Measurements from ENCODE around the gene EPB41L2. TPM values are rescaled to one million over a fixed set of nuclear protein-coding genes. Genes with fewer than 3 reads are reported as not detected.

Gene EPB41L2
- total RNA-seq, 4 donors from 2014 or later = 57.2 to 116 (median 85.2) TPM

DNA sequence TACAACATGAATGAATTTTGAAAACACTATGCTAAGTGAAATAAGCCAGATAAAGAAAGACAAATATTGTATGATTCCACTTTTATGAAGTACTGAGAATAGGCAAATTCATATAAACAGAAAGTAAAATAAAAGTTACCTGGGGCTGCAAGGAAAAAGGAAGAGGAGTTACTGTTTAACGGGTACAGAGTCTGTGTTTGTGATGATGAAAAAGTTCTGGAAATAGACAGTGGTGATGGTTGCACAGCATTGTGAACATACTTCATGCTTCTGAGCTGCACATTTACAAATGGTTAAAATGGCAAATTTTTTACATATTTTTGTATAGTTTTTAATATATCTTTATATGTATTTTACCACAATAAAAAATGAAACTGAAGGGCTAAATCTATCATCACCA, 29.4 kb downstream of the EPB41L2 start:
- WGBS, 2 donors (ENCODE audit: low coverage in 1 of 2) = 63 to 78% methylated on average over 1 of the region's 1 CpG
- no peaks in the 10 kb centered on the region for H3K27me3 ChIP-seq
- no peaks in the 10 kb centered on the region for H3K9me3 ChIP-seq
- ATAC-seq = no peak
- H3K4me3 ChIP-seq = no peak overlapping the region
- peaks cover 5 to 35% (median 6%) of the 10 kb centered on the region in 3 donors for H3K4me1 ChIP-seq
- H3K36me3 ChIP-seq = no peaks in the 10 kb centered on the region
- TF ChIP-seq, protein P1, sequence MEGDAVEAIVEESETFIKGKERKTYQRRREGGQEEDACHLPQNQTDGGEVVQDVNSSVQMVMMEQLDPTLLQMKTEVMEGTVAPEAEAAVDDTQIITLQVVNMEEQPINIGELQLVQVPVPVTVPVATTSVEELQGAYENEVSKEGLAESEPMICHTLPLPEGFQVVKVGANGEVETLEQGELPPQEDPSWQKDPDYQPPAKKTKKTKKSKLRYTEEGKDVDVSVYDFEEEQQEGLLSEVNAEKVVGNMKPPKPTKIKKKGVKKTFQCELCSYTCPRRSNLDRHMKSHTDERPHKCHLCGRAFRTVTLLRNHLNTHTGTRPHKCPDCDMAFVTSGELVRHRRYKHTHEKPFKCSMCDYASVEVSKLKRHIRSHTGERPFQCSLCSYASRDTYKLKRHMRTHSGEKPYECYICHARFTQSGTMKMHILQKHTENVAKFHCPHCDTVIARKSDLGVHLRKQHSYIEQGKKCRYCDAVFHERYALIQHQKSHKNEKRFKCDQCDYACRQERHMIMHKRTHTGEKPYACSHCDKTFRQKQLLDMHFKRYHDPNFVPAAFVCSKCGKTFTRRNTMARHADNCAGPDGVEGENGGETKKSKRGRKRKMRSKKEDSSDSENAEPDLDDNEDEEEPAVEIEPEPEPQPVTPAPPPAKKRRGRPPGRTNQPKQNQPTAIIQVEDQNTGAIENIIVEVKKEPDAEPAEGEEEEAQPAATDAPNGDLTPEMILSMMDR (IDR thresholded peaks at IDR 0.05) = no peak
- no peak for TF ChIP-seq POLR2A (IDR thresholded peaks at IDR 0.05)
- TF ChIP-seq POLR2AphosphoS5 (IDR thresholded peaks at IDR 0.05) = no peak
- TF ChIP-seq EP300 (IDR thresholded peaks at IDR 0.05) = no peak
- H3K27ac ChIP-seq = no peak overlapping the region

DNA sequence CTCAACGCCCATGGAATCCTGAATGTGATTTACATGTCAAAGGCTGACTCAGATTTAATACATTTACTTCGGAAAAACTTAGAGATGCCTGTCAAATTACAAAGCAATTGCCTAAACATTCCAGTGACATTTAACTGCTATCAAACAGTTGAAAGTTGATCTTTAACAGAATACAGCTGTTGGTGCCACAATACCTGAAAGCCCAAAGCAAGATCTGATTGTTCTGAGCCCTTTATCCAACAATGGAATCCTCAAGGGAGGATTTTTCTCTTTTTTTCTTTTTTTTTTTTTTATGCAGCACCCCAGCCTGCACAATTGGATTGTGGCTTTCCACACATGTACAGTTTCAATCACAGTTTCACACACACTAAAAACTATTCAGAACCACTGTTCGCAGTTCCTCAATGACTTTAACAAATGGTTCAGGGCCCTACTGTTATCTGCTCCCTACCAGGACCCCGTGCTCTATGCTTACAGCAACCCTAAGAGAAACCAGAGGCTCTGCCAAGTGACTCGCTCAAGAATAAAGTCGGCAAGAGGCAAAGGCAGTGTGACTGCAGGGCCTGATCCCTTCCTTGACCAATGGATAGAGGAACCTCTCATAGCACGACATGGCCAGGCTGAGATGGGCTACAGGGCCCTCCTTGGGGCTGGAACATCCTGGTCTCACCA, 33.3 kb downstream of the EPB41L2 start:
- peak overlapping the region in 1 of 4 donors; percentile 9 for H3K27ac ChIP-seq
- no peak for ATAC-seq
- no peak for TF ChIP-seq POLR2A (IDR thresholded peaks at IDR 0.05)
- H3K36me3 ChIP-seq = no peaks in the 10 kb centered on the region
- H3K4me1 ChIP-seq = peaks cover 5 to 53% (median 6%) of the 10 kb centered on the region in 3 donors
- WGBS, 2 donors (ENCODE audit: low coverage in 1 of 2) = 37 to 40% methylated on average over 3 to 5 of the region's 7 CpGs
- H3K4me3 ChIP-seq = no peak overlapping the region
- H3K27me3 ChIP-seq = no peaks in the 10 kb centered on the region
- no peaks in the 10 kb centered on the region for H3K9me3 ChIP-seq

DNA sequence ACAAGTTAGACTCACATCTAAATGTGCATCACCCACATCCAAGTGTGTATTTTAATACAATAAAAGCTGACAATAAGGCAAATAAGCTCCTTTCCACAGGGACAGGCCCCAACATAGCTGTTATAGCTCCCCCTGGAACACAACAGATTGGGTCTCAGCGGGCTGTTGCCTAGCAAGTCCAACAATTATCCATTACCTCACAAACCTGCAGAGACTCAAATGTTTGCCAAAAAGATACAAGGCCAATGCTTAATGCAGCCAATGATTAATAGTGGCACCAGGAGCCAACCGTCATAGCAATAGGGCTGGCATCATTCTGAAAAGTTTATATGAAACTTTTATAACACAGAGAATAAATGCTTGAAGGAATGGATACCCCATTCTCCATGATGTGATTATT, 35.7 kb downstream of the EPB41L2 start:
- 67 to 78% methylated on average over 1 to 2 of the region's 2 CpGs for WGBS, 2 donors (ENCODE audit: low coverage in 1 of 2)
- Histone ChIP-seq H3K36me3 (no peaks in the 10 kb centered on the region), H3K27ac (no peak overlapping the region), H3K4me3 (no peak overlapping the region), H3K9me3 (no peaks in the 10 kb centered on the region), H3K4me1 (peaks cover 5 to 53% (median 6%) of the 10 kb centered on the region in 3 donors), H3K27me3 (no peaks in the 10 kb centered on the region)
- no peak for ATAC-seq
- TF ChIP-seq, protein P1 (IDR thresholded peaks at IDR 0.05) = no peak
- TF ChIP-seq POLR2A (IDR thresholded peaks at IDR 0.05) = no peak
- no peak for TF ChIP-seq POLR2AphosphoS5 (IDR thresholded peaks at IDR 0.05)
- TF ChIP-seq EP300 (IDR thresholded peaks at IDR 0.05) = no peak

DNA sequence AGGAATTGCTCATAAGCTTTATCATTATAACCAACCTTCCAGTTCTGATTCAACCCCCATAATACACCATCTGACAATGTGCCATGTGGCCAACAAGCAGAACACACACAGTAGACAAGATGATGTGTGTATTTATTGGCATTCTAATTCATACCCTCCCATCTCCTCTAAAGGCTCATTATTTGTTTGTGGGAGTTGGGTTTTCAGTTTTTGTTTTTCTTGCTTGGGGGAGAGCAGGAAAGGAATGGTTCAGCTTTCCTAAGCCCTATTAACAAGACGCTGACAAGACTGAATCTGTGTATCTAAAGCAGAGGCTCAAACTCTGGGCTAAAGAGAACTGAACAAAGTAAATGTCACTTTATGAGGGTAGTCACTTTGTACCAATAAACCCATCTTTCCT, 36.8 kb downstream of the EPB41L2 start:
- H3K4me1 ChIP-seq = peaks cover 5 to 53% (median 6%) of the 10 kb centered on the region in 3 donors
- no peaks in the 10 kb centered on the region for H3K36me3 ChIP-seq
- no peaks in the 10 kb centered on the region for H3K27me3 ChIP-seq
- no peak overlapping the region for H3K27ac ChIP-seq
- WGBS, 2 donors (ENCODE audit: low coverage in 1 of 2) = 100% methylated on average over 1 of the region's 1 CpG
- H3K9me3 ChIP-seq = no peaks in the 10 kb centered on the region
- no peak overlapping the region for H3K4me3 ChIP-seq
- TF ChIP-seq, protein P1 (IDR thresholded peaks at IDR 0.05) = no peak
- ATAC-seq = no peak

DNA sequence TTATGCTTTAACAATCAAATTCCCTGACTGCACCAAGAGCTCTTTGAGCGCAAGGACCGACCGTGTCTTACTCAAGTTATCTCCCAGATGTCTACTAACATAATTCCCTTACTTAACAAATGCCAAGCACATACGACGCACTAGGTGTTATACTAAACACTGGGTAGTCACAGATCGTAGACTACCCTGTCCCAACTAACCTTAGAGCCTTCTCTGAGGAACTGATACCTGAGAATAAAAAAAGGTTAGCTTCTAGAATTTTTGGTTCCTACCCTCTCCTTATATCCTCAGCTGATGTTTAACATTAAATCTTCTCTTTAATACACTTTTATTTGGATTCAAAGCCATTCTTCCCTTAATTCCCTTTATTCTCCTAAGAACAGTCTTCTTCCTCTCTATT, 38.5 kb downstream of the EPB41L2 start:
- H3K9me3 ChIP-seq = no peaks in the 10 kb centered on the region
- H3K36me3 ChIP-seq = no peaks in the 10 kb centered on the region
- no peaks in the 10 kb centered on the region for H3K27me3 ChIP-seq
- no peak overlapping the region for H3K4me3 ChIP-seq
- no peak for TF ChIP-seq EP300 (IDR thresholded peaks at IDR 0.05)
- TF ChIP-seq, protein P1 (IDR thresholded peaks at IDR 0.05) = no peak
- TF ChIP-seq POLR2AphosphoS5 (IDR thresholded peaks at IDR 0.05) = no peak
- TF ChIP-seq POLR2A (IDR thresholded peaks at IDR 0.05) = no peak
- 95 to 98% methylated on average over 6 of the region's 6 CpGs for WGBS, 2 donors (ENCODE audit: low coverage in 1 of 2)
- no peak for ATAC-seq
- peaks cover 0 to 41% (median 3%) of the 10 kb centered on the region in 3 donors for H3K4me1 ChIP-seq
- H3K27ac ChIP-seq = no peak overlapping the region
